Brain pericyte (primary cell): ENCODE data around the gene PDS5B.
"Not testable (repeated sequence)": the region's sequence is repeated elsewhere in the genome, so short reads cannot be mapped to it uniquely, and the experiment has no call there.

ENCODE experiments used
- DNase-seq: peaks from one replicate; pipeline ENCODE4 v3.0.0-alpha.2; 2012; ENCODE audit warnings: low read depth, low spot score

PDS5B gene

GRCh38 chr13:32647926-32648325, 61.7 kb downstream of the PDS5B start:
- no peak for DNase-seq

DNA sequence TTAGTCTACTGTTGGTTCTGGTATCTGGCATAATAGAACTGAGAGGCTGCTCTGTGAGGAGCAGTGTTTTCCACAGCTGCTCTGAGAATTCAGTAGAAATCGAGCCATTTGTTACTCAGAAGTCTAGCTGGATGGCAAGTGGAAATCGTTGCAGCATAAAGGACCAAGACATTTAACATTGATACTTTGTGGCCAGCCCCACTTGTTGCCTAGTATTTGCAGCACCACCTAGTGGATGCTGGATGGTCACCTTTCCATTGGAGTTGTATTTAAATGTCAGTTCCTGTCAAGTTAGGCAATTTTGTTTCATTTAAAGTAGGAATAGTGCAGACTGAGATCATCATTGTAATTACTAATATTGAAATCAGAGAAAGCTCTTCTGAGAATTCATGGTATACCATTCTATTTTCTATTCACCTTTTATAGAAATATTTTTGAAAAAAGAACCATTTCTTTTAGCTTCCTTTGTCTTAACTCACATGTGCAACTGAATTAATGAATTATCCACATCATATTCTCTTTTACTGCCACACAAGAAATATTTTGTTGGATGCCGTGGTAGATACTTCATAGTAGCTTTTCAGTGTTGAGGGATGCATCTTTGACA, 64.6 kb downstream of the PDS5B start:
- peak; percentile 12 for DNase-seq

GRCh38 chr13:32657309-32657708, 71.1 kb downstream of the PDS5B start:
- DNase-seq = no peak

GRCh38 chr13:32659736-32660135, 73.5 kb downstream of the PDS5B start:
- DNase-seq = no peak

- no peak for DNase-seq
Observed at GRCh38 chr13:32660227-32660626, 74.0 kb downstream of the PDS5B start.

GRCh38 chr13:32661685-32662084, 75.4 kb downstream of the PDS5B start:
- DNase-seq = no peak

GRCh38 chr13:32663660-32664059, 77.4 kb downstream of the PDS5B start:
- no peak for DNase-seq

- no peak for DNase-seq
Observed at GRCh38 chr13:32666990-32667571, 80.8 kb downstream of the PDS5B start.

DNA sequence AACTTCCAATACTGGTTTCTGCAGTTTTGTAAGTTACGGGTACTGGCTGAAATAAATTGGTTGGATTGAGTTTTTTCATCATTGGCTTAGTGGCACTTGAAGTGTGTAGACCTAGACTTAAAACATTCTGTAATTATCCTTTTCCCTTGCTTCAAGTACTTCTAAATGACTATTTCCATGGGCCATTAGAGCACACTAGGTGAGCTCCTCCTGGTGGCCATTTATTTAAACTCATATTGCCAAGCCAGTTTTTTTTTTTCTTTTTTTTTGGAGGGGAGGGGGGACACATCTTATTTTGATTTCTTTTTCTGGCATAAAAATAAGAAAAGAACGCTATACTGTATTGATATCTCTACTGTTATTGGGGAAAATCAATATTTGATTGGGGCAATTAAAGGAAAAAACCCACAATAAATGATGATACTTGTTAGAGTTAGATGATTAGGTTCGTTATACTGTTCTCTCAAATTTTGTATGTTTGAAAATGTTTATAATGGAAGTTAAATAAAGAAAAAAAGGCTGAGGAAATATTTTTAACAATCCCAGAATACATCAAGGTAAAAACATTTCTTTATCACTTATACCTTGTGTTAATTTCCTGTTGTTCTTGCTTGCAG, 82.9 kb downstream of the PDS5B start:
- no peak for DNase-seq

DNA sequence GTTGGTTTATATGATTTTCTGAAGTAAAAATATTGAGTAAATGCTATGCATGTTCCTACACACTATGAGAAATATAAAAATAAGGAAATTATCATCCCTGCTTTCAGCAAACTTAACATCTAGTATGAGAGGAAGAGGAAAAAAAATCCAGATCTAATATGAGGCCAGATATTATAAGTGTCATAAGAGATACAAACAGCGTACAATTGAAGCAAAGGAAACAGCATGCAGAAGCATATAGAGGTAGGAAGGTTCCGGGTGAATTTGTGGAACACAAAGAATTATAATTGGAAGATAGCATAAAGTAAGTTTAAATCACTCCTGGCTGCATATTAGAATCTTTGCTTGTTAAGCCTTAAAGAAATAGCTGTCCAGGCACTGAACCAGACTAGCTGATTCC, 88.3 kb downstream of the PDS5B start:
- DNase-seq = no peak

DNA sequence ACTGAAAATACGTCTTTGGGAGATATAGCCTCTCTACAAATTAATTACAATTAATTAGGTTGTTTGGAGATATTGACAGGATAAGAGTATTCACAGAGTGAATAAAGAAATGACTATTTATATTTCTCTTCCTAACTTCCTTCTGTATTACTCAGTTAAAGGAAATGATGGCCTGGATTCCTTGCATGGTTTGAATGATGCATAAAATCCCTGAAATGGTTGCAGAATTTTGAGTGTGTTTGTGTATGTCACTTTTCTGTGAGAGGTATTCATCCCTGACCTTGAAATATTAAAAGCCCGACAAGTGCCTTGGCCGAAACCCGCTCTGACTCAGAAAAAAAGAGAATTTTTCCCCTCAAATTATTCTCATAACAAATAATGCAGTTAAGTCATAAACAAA, 90.0 kb downstream of the PDS5B start:
- DNase-seq = no peak

GRCh38 chr13:32682130-32682529, 95.9 kb downstream of the PDS5B start:
- DNase-seq = no peak

GRCh38 chr13:32682740-32683139, 96.5 kb downstream of the PDS5B start:
- no peak for DNase-seq

- no peak for DNase-seq
Observed at GRCh38 chr13:32687275-32687674, 101.0 kb downstream of the PDS5B start.

DNA sequence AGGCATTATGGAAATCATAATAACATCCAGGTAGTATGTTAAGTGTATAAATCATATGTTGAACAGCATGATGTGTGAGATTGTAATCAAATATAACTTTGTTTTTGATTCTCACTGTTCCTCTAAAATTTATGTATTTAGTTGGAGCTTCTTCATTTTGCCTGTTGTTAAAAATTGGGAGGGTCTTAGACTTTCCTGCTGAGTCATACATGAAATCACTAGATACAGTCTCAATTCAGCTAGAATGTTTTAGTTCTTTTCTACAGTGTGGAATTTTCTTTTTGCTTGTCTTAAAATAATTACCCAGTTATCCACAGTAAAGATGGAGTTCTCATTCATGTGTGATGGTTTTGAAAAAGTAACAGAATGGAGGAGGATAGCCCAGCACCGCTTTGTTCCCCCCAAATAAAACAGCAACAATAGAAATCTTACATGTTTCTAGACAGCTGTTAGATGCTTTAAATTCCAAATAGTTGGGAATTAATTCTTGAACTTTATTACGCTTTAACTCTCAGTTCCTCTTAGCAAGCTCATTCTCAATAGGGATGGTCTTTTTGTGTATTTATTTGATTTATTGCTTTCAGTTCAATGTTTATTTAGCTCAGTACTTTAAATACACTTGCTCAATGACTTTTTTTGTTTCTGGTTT, 109.5 kb downstream of the PDS5B start:
- DNase-seq = no peak

DNA sequence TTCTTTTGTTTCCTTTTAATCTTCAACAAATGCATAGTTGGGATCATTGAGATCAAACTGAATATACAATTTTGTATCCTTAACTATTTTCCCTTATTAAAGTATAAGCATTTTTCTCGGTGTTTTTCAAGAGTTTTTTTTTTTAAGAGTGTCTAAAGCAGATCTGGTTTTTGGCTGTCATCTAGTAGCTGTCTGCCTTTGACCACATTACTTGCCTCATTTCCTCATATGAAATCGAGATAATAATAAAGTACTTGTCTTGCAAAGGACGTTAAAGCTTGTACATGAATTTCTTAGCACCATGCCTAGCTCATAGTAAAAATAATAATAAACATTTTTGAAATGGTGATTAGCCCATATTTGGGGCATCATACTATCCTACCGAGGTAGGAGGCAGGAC, 121.2 kb downstream of the PDS5B start:
- no peak for DNase-seq

DNA sequence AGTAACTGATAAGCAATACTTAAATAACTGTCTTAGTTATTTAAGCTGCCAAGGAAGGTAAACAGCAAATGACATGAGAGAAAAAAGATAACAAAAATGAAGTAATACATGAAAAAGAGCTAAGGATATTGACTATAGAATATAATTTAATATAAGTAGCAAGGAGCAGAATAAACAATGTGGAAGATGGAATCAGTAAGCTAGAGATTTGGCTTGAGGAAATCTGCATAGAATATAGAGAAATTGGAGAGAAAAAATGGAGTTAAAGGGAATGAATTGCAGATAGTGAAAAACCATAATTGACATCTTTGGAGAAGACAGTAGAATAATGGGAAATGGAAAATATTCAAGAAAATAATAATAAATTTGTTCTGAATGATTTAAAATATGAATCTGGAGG, 127.1 kb downstream of the PDS5B start:
- no peak for DNase-seq

DNA sequence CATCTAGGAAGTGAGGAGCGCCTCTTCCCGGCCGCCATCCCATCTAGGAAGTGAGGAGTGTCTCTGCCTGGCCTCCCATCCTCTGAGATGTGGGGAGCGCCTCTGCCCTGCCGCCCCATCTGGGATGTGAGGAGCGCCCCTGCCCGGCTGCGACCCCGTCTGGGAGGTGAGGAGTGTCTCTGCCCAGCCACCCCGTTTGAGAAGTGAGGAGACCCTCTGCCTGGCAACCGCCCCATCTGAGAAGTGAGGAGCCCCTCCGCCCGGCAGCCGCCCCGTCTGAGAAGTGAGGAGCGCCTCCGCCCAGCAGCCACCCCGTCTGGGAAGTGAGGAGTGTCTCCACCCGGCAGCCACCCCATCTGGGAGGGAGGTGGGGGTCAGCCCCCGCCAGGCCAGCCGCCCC, 129.9 kb downstream of the PDS5B start:
- not testable (repeated sequence) for DNase-seq

DNA sequence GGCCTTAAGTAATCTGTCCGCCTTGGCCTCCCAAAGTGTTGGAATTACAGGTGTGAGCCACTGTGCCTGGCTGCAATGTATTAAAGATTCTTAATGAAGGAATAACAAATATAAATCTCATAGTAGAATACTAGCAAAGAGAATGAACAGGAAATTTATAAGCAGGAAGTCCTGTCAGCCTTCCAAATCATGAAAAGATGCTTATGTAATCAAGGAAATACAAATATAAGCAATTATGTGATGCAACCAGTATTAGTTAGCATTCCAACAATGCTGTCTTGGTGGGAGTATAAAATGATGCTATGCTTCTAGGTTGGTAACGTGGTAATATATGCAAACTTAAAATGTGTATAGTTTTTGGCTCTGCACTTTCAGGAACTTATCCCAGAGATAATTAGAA, 133.8 kb downstream of the PDS5B start:
- DNase-seq = no peak

GRCh38 chr13:32721131-32722034, 135.1 kb downstream of the PDS5B start:
- not testable (repeated sequence) for DNase-seq

- DNase-seq = no peak
Observed at GRCh38 chr13:32722340-32722739, 136.1 kb downstream of the PDS5B start.

DNA sequence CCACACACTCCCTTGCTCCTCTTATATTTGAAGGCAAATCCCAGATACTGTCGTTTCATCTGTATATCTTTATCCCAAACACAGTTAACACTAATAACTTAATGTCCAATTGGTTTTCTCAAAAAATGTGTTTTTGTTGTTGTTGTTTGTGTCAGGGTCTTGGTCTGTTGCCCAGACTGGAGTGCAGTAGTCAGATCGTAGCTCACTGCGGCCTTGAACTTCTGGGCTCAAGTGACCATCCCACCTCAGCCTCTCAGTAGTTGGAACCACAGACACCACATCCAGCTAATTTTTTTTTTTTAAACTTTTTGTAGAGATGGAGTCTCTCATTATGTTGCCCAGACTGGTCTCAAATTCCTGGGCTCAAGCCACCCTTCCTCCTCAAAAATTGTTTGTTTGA, 137.7 kb downstream of the PDS5B start:
- DNase-seq = no peak
